HG02852 (cell line): ENCODE results near the gene WRAP53.
A peak's percentile ranks its signal among the peaks of the same experiment; 100 is the strongest.
"Not testable (repeated sequence)": the region's sequence is repeated elsewhere in the genome, so short reads cannot be mapped to it uniquely, and the experiment has no call there.

Experiments
- ATAC-seq: cut with Tn5 transposase; IDR thresholded peaks from one replicate; pipeline ENCODE4 v1.9.1; 2021; ENCODE audit warnings: mild to moderate bottlenecking, moderate library complexity; ENCODE audit not compliant: unreplicated experiment

WRAP53 gene

DNA sequence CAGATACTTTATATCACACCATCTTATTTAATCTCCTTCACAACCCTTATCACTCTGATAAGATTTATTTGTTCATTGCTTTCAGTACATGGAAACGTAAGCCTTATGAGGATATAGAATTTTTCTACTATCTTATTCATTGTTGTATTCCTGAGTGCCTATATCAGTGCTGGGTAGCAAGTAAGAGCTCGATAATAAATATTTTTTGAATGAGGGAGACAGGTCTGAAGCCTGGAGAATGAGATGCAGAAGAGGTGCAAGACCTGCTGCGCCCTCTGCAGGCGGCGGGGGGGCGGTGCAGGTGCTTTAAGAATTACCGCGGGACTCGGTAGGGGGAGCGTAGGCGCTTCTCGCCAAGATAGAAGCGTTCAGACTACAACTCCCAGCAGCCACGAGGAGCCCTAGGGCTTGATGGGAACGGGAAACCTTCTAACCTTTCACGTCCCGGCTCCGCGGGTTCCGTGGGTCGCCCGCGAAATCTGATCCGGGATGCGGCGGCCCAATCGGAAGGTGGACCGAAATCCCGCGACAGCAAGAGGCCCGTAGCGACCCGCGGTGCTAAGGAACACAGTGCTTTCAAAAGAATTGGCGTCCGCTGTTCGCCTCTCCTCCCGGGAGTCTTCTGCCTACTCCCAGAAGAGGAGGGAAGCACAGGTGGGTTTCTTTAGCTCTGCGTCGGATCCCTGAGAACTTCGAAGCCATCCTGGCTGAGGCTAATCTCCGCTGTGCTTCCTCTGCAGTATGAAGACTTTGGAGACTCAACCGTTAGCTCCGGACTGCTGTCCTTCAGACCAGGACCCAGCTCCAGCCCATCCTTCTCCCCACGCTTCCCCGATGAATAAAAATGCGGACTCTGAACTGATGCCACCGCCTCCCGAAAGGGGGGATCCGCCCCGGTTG, at the start of gene WRAP53:
Gene WRAP53, plus strand, starts transcription at position 570 of the 900 bp plus-strand sequence. Its CDS starts 172 bp downstream, at position 742.
- ATAC-seq, result peak; percentile 76

DNA sequence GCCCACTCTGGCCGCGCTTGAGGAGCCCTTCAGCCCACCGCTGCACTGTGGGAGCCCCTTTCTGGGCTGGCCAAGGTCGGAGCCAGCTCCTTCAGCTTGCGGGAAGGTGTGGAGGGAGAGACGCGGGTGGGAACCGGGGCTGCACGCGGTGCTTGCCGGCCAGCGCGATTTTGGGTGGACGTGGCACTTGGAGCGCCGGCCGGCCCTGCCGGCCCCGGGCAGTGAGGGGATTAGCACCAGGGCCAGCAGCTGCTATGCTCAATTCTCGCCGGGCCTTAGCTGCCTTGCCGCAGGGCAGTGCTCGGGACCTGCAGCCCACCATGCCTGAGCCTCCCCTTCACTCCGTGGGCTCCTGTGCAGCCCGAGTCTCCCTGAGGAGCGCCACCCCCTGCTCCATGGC, 47.5 kb upstream of the WRAP53 start:
- ATAC-seq, result no peak

DNA sequence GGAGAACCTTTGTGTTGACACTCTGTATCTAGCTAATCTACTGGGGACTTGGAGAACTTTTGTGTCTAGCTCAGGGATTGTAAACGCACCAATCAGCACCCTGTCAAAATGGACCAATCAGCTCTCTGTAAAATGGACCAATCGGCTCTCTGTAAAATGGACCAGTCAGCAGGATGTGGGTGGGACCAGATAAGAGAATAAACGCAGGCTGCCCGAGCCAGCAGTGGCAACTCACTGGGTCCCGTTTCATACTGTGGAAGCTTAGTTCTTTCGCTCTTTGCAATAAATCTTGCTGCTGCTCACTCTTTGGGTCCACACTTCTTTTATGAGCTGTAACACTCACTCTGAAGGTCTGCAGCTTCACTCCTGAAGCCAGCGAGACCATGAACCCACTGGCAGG, 46.6 kb upstream of the WRAP53 start:
- ATAC-seq, result not testable (repeated sequence)

- ATAC-seq, result no peak
Measured at GRCh38 chr17:7644775-7645174, 43.5 kb upstream of the WRAP53 start.

DNA sequence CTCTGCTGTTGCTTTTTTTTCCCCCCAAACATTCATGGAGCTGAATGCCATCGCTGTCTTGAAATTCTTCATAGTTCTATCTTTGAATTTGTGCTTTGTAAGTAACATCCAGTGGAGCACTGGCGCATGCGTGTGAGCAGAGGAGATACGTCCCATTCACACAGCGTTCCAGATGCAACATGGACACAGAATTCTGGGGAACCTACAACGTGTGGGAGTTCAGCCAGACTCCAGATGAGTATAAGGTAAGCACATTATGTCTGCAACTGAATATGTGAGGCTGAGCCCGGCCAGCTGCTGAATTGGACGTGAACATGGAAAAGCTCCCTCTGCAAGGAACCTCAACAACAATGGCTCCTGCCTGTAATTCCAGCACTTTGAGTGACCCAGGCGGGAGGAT, 41.8 kb upstream of the WRAP53 start:
- ATAC-seq, result no peak

- no peak for ATAC-seq
Measured at GRCh38 chr17:7647018-7647417, 41.3 kb upstream of the WRAP53 start.

DNA sequence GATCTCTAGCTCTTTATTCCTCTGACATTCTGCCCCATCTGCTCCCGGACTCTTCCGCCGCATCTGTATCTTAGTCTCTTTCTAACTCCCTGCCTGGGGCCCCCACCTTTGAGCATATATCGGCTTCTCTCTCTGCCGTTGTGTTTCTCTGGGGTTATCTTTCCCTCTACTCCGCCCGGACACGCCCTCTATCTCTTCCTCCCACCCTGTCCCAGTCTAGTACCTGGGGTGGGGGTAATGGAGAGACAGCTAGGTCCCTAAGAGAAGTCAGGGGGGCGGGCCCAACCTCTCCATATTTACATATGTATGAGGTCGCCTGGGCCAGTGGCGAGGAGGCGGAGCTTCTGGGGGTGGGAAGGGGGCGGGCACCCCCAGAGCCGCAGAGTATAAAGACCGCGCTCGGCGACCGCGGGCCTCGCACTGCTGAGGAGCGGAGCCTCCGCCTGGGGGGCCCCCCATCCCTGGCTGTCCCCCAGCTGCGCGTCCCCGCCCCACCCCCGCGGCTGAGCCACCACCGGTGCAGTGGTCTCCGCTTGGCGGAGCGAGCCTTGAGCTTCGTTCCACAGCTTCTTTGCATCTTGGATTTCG, 37.7 kb upstream of the WRAP53 start, which contains the start of gene ATP1B2:
Gene ATP1B2, plus strand, starts transcription at position 418 of the 588 bp plus-strand sequence. CDS start 593 bp downstream, outside the sequence.
- peak; percentile 40 for ATAC-seq

DNA sequence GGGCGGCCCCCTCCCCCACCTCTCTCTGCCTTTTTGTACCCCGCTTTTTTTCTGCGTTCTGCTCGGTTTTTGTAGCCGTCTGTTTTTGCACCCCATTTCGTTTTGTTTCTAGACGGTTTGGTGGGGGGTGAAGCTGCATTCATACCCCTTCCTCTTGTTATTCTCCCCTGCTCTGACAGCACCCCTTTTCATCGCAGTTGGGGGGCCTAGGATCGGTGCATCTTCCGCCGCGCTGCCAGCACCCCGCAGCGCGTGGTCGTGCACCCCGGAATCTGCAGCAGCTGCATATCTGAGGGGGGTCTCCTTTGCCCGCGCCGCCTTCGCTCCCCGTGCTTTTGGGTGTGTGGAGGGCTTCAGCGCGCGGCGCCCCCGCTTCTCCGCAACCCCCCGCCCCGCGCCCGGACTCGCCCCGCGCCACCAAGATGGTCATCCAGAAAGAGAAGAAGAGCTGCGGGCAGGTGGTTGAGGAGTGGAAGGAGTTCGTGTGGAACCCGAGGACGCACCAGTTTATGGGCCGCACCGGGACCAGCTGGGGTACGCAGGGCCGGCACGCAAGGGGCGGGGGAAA, 37.1 kb upstream of the WRAP53 start:
- no peak for ATAC-seq

DNA sequence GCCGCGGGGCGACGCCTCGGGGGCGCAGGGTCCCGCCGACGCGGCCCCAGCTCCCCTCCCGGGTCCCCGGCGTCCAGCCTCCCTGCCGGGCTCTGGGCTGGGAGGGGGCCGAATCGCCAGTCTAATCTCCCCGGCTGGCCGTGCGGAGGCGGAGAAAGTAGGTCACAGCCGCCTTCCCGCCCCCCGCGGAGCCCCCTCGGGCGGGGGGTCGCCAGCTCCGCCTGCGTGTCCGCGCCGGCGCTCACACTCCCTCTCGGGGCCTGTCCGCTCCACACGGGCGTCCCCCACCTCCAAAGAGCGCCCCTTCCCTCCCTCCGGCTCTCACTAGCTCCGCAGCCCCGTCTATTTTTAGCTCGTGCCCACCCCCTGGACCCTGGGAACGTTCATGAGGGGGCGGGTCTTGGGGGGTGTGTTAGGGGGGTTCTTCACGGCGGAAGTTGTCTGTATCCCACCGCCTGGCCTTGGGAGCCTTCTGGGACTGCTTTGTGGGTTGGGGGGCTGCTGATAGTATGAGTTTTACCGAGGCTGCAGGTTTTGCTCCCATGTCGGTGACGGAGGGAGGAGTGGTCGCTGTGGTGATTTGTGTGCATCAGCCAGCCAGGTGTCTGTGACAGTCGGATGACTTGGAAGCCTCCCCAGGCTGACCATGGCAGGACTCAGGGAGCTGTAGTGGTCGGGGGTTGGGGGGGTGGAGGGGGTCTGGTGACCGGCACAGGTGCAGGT, 36.5 kb upstream of the WRAP53 start:
- ATAC-seq, result no peak

DNA sequence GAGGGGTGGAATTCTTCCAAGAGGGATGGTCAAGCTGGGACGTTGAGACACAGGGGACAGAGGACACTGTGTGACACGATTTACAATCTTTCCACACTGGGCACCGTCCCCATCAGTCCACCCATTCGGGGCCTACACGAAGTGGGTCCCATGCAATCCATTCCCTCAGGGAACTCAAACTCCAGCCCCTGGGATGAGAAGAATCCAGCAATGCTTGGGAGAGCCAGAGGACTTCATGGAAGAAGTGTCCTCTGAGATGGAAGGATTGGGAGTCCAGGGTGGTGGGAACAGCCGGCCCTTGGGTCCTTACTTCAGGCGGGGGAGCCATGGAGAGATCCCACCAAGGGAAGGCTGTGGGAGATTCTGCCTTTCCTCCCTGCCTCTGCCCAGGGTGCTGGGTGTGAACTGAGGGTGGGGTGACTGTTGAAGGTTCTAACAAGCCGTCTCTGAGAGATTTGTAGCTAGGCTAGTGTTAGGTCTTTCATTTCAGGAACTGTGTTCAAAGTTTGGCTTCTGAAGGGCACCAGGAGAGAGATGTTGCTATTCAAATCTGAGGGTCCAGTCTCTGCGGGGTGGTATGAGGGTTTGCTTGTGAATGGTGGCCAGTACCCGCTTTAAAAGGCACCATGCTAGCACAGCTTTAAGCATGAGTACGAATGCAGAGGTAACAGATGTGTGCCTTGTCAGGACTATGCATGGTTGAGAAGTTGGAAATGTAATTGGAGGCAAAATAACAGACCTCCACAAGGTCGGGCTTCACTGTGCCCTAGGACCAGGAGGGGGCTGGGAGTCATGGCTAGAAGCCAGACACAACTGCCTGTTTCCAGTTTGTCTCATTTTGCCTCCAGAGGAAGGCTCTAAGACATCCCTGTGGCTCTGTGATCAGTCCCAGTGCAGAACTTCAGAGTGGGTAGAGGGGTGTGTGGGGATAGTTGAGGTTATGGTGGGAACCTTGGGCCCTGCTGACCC, 35.6 kb upstream of the WRAP53 start:
- no peak for ATAC-seq

GRCh38 chr17:7654832-7655540, 33.3 kb upstream of the WRAP53 start:
- ATAC-seq, result no peak

GRCh38 chr17:7655541-7655840, 32.8 kb upstream of the WRAP53 start:
- no peak for ATAC-seq

DNA sequence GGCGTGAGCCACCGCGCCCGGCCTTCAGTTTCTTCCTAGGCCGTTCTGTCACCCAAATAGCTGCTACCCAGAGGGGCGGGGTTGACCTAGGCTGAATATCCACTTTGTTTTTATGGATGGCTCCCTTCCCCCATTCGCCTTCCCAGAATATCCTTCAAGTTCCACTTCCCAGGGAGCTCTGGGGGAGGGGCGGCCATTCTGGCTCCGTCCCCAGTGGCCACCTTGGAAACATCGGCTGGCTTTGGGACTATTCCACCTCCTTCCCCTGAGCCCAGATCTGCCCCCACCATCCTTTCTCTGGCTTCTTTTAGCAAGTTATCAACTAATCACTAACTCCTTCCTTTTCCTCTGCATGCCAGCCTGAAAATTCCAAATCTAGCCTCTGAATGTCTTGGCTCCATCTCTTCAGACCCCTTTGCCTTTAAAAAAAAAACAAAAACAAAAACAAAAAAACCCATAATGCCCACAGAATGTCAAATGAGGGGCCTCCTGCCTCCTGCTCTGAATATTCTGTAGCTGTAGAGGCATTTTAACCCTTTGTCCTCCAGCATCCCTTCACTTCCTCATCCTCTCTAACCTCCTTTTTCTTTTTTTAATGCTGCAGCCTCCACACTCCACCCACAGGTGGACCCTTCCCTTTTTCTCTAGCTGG, 31.2 kb upstream of the WRAP53 start:
- ATAC-seq, result no peak

DNA sequence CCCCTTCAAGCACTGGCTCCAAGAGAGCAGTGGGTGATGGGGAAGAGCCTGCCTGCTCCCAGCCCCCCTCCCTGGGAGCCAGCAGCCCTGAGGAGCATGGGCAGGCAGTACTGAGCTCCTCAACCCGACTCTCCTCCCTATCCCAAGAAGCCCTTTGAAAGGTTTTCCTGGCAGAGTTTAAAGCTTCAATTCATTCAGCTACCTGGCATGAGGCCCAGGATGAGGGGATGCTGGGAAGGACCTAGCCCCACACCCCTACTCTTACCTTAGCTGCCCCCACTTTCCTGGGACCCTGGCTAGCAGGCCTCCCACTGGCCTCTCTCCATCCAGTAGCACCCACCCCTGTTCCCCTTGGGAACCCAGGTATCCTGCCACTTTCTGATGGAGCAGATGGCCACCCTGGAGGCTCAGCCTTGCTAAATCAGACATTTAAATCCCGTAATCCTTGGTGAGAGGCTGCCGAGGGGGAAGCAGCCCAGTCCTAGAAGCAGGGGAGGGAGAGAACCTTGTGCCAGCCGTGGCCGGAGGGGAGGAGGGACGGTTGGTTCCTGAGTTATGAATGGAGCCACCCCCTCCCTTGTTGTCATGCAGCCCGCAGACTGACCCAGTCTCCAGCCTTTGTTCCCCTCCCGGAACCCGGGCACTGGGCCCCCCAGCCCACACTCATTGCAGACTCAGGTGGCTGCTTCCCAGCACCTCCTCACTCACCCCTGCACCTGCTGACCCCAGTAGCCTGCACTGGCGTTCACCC, 20.4 kb upstream of the WRAP53 start:
- no peak for ATAC-seq

DNA sequence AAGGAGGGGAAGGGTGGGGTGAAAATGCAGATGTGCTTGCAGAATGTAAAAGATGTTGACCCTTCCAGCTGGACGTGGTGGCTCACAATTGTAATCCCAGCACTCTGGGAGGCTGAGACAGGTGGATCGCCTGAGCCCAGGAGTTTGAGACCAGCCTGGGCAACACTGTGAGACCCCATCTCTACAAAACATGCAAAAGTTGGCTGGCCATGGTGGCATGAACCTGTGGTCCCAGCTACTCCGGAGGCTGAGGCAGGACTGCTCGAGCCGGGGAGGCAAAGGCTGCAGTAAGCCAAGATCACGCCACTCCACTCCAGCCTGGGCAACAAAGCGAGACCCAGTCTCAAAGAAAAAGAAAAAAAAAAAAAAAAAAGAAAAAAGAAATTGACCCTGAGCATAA, 19.8 kb upstream of the WRAP53 start:
- ATAC-seq, result no peak

GRCh38 chr17:7673239-7673638, 15.0 kb upstream of the WRAP53 start:
- ATAC-seq, result no peak

GRCh38 chr17:7674934-7675333, 13.3 kb upstream of the WRAP53 start:
- no peak for ATAC-seq

GRCh38 chr17:7676533-7676932, 11.7 kb upstream of the WRAP53 start:
- no peak for ATAC-seq
